SK-N-SH treated with all-trans-retinoic acid at 6 μM for 48 hours (cell line): ENCODE data around the gene DCXR.

Experiments used
- ARNTL ChIP-seq: fragments of 450-650 bp; formaldehyde crosslinking; IDR thresholded peaks from 2 replicates; pipeline ENCODE4 v1.5.0; 2020; ENCODE audit warnings: low read depth, mild to moderate bottlenecking, moderate library complexity, borderline replicate concordance
- BACH2 ChIP-seq: fragments of 250-450 bp; sonication (Bioruptor Pico); IDR thresholded peaks from 2 replicates; pipeline ENCODE4 v1.9.0; 2021; ENCODE audit warnings: mild to moderate bottlenecking, borderline replicate concordance
- CREB5 ChIP-seq: fragments of 250-450 bp; sonication (Bioruptor Pico); IDR thresholded peaks from 2 replicates; pipeline ENCODE4 v1.5.1; 2020; ENCODE audit warnings: low read depth, mild to moderate bottlenecking, moderate library complexity
- GLIS3 ChIP-seq: fragments of 250-450 bp; sonication (Bioruptor Pico); IDR thresholded peaks from 2 replicates; pipeline ENCODE4 v1.5.0; 2020; ENCODE audit warnings: mild to moderate bottlenecking, moderate library complexity
- ISL1 ChIP-seq: fragments of 250-450 bp; sonication (Bioruptor Pico); IDR thresholded peaks from 2 replicates; pipeline ENCODE4 v2.1.2; 2022; ENCODE audit warnings: mild to moderate bottlenecking, moderate library complexity
- OSR1 ChIP-seq: fragments of 250-450 bp; sonication (Bioruptor Pico); IDR thresholded peaks from 2 replicates; pipeline ENCODE4 v1.8.0; 2022; ENCODE audit warnings: moderate library complexity, mild to moderate bottlenecking, inconsistent platforms
- RARB ChIP-seq: fragments of 250-450 bp; sonication (Bioruptor Pico); IDR thresholded peaks from 2 replicates; pipeline ENCODE4 v1.8.0; 2021; ENCODE audit warnings: mild to moderate bottlenecking, moderate library complexity
- ZFP3 ChIP-seq: fragments of 250-450 bp; sonication (Bioruptor Pico); IDR thresholded peaks from 2 replicates; pipeline ENCODE4 v1.5.0; 2020; ENCODE audit warnings: mild to moderate bottlenecking, moderate library complexity
- ZFP30 ChIP-seq: fragments of 450-650 bp; formaldehyde crosslinking; IDR thresholded peaks from 2 replicates; pipeline ENCODE4 v1.5.0; 2022; ENCODE audit warnings: mild to moderate bottlenecking, moderate library complexity

DNA sequence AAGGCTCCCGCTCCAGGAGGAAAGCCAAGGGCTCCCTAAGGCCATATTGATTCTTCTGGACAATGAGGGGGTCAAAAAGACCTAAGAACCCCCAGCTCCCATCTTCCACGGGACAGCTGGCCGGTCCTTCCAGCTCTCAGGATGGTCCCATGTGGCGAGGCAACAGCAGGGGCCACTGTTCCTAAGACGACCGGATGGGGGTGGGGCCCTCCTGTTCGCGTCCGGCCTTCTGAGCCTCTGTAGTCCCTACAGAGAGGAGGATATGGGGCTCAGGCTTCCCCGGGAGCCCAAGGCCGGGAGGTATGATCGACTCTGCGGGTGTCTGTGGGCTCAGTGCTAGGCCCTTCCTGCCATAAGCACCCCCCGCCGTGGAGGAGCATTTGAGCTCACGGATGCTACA lies 6.0 kb upstream of the DCXR start:
- no peak for TF ChIP-seq RARB (CRISPR knock-in tag)
- no peak for TF ChIP-seq ARNTL (CRISPR knock-in tag)
- TF ChIP-seq OSR1 (CRISPR knock-in tag), result no peak
- no peak for TF ChIP-seq BACH2 (CRISPR knock-in tag)
- no peak for TF ChIP-seq ZFP3 (CRISPR knock-in tag)
- no peak for TF ChIP-seq CREB5
- no peak for TF ChIP-seq GLIS3 (CRISPR knock-in tag)
- TF ChIP-seq ZFP30, result no peak
- no peak for TF ChIP-seq ISL1
